Testis (tissue), 2 donors: Measurements from ENCODE around the gene L2HGDH.

Source experiments
- CTCF ChIP-seq, 3 experiments: fragments of 450-650 bp in 2 of 3; fragments of 200-600 bp in 1 of 3; sonication (generic) in 1 of 3; IDR thresholded peaks; one replicate each; pipeline ENCODE4 v1.5.1; 2016 to 2019; ENCODE audit warnings: antibody characterized with exemption in 3 of 3, mild to moderate bottlenecking in 2 of 3, moderate library complexity in 1 of 3
- POLR2A ChIP-seq: fragments of 450-650 bp; IDR thresholded peaks from one replicate; pipeline ENCODE4 v1.6.1; 2017; ENCODE audit warnings: antibody characterized with exemption, mild to moderate bottlenecking, moderate library complexity

- TF ChIP-seq CTCF (IDR thresholded peaks at IDR 0.05) (no peak), POLR2A (no peak)
Observed at GRCh38 chr14:50213795-50214194, 98.2 kb downstream of the L2HGDH start.
